NCI-H1105 treated with DMSO at 0.1 percent for 48 hours (cell line): ENCODE measurements around the gene CTBP1.

Source experiments
- DNase-seq: peaks from one replicate; lab custom pipeline; 2025; lab: John Stamatoyannopoulos, UW

Gene CTBP1

DNA sequence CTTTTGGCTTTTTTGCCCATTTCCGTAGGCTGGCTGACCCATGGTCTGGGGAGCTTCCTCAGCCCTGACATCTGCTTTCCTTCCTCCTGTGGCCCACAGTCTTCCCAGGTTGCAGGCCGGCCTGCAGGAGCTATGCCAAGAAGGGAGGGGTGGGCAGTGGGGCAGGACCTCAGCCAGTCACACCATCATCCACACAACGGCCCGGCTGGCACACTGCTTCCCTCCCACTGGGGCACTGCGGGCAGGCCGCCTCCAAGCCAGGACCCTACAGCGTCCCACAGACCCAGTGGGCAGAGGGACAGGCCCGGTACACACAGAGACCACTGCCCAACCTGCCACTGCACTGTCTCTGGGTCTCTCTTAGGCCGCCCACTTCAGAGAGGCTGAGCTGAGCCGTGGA lies 38.0 kb downstream of the CTBP1 start:
- no peak for DNase-seq

DNA sequence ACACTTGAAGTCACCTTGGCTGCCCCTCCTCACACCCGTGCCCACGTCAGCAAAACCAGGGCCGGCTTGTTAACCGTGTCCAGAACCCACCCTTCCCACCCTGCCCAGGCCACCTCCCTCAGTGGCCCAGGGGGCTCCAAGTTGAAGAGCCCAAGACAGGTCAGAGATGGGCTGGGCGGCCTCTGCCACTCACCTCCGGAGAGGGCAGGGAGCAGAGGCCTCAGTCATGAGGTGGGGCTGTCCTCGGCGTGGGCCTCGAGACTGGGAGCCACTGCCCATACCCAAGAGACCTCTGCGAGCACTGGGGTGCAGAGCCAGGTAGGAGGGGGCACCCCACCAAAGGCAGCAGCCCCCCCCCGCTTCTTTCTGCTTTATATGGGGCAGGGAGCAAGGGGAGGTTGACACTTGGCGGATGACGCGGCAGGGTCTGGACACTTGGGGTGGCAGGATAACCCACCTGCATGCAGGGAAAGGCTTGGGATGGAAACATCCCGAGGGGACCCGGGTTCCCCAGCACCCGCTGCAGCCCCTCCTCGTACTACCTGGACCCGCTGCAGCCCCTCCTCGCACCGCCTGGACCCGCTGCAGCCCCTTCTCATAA lies 38.6 kb downstream of the CTBP1 start:
- no peak for DNase-seq

DNA sequence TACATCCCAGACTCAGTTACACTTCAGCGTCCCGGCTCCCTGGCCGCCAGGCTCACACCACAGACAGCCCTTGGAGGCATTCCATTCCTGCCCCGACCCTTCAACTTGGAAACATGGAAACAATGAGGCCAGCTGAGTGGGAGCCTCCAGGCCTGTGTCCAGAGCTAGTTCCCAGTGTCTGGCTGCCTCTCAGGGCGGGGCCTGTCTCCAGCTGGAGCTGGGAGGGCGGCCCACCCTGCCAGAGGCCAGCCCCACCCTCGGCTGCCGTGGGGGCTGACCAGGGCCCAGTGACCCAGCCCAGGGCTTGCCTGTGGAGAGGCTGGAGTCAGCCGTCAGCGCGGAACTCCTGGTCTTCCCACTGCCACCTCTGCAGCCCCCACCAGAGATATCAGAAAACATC lies 39.1 kb downstream of the CTBP1 start:
- DNase-seq = no peak

DNA sequence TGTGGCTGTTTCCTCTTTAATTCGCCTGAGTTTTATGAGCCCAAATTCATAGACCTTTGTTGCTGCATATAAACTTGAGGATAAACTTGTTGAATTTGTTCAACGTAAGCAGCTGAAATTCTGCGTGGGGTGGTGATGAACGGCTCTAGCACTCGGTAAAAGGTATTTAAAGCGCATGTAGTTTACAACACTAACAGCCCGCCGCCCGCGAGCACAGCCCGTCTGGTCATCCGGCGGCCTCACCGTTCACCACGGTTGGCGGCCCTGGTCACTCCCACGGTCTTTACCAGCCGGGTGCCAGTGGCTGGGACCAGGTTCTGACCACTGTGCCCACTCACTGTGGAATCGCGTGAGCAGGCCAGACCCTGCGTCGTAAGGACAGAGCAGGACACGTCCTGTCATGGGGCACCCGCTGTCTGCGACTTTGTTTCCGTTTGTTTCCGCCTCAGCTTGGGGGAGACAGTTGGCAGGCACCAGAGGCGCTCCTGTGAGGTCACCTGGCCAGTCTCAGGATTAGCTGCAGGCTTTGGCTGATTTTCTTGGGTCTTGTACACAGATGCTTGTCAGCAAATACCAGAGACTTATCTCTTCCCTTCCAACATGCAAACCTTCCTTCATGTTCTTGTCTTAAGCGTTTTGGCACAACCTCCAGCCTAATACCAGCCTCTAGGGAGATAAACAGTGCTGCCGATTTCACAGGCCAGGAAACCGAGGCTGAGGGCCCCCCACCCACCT lies 39.8 kb downstream of the CTBP1 start:
- no peak for DNase-seq

DNA sequence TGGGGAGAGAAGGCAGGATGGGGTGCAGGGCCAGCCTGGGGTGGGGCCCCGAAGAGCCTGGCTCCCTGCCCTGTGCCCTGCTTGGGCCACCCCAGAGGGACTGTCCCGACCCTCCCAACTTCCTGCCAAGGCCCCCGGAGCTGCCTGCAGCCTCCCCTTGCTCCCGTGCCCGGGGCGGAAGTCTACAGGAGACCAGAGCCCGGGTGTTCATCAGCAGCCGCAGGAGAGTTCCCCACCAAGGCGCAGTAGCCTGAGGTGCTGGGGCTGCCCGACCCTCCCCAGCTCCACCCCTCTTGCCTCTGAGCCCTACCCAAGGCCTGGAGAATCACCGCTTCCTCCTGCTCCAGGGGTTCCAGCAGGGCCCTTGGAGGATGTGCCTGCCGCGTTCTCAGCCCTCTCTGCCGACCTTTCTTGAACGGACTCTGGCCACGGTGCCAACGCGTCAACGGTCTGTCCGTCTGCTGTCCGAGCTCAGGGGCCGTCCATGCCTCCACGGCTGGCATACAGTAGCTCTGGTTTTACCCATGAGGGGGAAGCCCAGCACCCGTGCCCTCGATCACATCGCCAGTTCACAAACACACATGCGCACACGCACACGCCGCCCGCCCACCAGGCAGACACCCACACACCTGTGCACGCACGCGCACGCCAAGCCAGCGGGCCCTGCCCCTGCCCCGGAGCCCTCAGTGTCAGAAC lies 40.5 kb downstream of the CTBP1 start:
- DNase-seq = no peak

DNA sequence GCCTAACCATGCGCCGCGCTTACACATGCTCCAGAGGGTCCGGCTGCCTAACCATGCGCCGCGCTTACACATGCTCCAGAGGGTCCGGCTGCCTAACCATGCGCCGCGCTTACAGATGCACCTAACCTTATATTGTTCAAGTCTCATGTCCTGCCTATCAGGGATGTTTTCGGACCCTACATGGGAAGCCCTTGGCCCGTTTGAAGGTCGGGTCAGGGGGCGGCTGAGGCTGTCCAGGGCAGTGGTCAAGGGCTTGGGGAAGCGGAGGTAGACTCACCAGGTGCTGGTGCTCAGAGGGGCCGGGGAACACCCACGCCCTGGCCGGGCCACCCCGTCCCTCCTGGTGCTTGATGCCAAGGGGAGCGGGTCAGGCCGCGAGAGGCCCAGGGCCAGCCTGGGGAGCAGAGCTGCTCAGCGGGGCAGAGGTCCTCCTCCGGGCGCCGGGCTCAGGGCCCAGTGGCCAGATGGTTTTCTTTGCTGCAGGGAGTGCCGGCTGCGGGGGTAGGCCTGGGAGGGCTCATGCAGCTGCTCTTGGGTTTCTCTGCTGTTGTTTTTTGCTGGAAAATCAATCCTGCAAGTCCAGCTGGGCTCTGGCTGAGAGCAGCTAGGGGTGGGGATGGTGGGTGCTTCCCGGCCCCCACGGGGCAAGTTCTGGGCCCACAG lies 41.2 kb downstream of the CTBP1 start:
- DNase-seq = no peak

DNA sequence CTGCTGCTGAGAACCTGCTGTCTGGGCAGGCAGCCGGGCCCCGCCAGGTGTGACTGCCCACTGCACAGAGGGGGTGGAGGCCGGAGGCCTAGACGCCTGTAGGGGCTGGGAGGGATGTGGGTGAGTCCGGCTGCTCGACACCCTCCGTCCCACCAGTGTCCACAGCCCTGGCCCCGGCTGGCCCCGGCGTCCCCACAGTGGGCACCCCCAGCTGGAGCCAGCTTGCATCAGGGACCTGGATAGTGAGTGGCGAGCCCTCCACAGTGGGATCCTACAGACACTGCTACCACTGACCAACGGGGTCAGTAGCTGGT lies 41.8 kb downstream of the CTBP1 start:
- no peak for DNase-seq

DNA sequence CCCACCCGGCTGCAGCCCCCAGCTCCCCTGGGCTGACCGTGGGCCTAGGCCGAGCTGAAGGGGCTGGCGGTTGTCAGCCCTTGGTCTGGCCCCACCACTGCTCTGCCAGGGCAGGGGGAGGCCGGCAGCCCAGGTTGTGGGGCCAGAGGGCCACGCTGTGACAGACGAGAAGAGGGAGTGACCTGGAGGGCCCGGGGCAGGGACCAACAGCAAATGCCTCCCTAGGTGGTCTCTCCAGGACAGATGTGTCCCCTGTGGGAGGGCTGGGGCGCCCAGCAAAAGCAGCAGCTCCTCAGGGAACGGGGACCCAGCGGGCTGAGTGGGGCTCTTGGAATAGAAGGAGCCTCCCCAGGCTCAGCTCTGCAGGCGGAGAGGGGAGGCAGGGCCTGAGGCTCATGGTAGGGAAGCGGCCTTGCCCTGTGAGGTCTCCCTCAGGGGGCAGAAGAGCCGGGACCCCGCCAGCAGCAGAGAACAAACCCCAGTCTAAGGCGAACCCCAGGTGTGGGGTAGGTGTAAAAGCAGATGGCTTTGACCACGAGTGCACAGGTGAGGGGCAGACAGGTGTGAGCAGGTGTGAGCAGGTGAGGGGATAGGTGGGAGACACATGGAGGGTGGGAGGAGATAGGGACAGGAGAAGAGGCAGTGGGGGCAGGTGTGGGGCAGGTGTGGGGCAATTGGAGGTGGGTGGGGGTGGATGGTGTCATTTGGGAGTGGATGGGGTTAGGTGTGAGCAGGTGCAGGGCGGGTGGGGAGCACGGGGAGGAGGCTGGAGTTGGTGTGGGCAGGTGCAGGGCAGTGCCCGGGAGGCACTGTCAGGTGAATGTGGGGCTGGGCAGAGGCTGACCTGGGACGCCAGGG lies 42.4 kb downstream of the CTBP1 start:
- DNase-seq = peak; percentile 0

DNA sequence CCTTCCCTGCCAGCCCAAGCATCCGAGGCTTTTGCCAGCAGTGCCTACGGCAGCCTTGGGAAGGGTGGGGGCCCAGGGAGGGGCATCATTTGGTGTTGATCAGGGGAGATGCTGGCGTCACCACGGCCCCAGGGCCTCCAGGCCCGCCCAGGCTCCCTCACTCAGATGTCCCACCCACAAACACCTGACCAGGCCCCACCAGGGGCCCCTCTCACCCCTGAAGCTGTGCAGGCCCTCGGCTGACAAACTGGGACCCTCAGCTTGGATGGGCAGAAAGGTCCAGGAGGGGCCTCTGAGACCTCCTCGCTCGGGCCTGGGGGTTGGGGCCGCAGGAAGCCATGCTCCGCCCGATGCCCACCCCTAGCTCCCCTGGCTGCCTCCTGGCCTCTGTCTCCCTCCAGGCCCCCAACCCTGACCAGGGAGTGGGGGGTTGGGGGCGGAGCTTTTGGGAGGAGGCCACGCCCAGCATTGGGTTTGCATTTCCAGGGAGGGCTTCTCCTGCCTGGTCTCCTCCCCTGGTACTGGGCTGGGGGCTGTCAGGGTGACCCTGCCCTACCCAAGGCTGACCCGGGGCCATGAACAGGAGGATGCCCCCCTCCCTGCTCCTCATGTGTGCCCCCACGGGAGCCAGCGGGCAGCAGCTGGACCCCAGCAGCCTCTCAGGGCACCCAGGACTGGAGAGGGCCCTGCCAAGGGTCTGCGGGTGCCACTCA lies 43.2 kb downstream of the CTBP1 start:
- DNase-seq = no peak

DNA sequence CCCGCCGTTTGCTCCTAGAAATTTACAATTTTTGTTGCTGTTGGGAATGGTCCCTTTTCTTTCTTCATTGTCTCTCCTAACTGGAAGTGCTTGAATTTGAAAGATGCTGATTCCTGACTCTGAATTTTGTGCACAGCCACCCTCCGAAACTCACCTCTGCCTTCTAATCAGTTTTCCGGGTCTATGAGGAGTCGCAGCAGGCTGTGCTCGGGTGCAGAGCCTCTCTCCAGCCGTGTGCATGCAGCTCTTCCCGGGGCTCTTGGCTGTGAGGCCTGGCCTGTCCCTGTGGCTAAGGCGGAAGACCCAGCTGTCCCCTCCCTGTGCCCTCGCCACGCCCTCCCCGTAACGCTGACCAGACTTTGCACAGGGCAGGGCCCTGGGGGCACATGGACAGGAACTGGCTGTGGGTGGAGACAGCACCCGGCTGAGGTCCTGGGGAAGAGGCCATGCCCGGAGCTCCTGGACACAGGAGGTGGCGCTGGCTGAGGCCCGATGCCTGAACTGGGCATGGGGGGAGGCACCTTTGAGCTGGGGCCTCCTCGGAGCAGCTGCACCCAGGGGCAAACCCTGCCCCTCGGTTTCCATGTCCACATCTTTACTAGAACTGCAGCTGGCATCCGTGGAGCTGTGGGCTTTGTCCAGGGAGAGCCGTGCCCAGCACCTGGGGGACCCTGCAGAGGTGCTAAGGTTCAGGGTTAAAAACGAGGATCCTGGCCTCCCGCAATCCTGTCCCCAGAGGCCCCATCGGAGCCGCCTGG lies 43.9 kb downstream of the CTBP1 start:
- DNase-seq = no peak

DNA sequence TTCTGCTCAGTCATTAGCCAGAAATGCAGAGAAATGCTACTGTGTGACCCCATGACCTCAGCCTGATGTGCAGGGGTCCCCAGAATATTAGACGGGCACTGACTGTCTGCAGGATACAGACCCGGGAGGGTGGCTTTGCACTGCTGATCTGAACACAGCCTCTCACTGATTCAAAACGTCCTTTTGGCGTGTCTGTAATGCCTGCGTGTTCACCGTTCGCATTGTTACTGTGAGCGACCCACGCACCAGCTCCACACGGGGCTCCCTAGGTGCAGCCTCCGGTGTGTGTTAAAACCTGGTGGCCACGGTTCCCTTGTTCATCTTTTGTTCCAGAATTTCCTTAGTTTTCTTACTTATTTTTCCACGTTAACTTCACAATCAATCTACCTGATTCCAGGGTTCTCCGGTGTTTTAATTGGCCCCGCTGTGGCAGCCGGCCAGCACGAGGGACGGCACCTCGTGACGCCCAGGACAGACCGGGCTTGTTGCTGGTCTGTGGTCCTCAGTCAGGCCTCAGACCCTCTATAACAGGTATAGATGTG lies 44.6 kb downstream of the CTBP1 start:
- no peak for DNase-seq

DNA sequence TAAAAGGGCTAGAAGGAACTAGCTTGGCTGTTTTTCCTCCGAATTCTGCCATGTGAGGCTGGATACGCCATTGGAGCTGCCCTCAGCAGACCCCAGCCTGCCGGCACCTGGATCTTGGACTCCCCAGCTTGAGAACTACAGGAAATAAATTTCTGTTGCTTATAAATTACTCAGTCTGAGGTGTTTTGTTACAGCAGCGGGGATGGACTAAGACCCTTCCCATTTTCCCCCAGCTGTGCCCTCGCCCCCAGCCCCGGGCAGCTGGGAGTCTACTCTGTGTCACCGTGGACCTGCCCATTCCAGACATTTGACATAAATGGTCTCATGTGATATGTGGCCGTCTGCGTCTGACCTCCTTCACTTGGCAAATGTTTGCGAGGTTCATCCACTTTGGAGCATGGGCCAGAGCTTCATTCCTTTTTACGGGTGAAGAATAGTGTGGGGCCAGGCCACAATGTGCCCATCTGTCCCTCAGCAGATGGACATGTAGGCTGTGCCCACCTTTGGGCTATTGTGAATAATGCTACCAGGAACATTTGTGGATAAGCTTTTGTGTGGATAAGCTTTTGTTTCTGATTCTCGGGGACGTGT lies 45.8 kb downstream of the CTBP1 start:
- DNase-seq = no peak

DNA sequence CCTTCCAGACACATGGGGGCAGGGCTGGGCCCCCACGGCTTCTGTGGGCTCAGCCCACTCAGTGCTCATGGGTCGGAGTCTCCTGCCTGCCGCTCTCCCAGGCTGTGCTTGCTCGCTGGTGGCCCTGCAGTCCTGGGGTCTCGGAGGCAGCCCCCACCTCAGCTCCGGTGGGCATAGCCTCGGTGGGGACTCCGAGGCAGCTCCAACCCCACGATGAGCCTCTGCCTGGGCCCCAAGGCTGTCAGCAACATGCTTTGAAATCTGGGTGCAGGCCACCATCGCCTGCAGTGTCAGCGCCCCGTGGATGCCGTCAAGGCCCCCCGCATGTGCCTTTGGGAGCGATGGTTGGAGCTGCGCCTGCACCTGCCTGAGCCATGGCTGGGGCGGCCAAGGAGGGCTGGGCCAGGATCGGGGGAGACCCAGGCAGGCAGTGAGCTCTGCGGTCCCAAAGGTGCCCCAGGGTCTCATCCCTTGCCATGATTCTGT lies 46.4 kb downstream of the CTBP1 start:
- no peak for DNase-seq

DNA sequence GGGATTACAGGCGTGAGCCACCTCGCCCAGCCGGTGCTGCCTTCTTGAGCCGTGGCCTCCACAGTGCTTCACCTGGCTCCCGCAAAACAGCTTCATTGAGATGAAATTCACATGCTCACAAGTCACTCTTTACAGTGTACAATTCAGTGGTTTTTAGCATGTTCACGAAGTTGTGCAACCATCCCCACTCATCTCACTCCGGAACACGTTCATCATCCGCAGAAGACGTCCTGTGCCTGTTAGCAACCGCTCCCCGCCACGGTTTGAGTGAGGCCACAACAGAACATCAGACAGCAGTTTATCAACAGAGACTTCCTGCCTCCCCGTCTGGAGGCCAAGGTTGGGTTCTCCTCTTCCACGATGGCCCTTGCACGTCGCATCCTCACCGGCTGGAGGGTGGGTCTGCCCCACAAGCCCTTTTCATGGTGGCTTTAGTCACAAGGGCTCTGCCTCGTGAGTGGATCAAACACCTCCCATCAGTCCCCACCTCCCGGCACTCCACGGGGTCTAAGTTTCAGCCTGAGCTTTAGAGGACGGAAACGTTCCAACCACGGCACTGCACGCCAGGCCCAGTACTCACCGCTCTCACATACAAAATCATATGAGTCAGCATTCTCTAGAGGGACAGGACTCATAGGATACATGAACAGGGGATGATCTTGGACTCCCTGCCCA lies 46.9 kb downstream of the CTBP1 start:
- no peak for DNase-seq

DNA sequence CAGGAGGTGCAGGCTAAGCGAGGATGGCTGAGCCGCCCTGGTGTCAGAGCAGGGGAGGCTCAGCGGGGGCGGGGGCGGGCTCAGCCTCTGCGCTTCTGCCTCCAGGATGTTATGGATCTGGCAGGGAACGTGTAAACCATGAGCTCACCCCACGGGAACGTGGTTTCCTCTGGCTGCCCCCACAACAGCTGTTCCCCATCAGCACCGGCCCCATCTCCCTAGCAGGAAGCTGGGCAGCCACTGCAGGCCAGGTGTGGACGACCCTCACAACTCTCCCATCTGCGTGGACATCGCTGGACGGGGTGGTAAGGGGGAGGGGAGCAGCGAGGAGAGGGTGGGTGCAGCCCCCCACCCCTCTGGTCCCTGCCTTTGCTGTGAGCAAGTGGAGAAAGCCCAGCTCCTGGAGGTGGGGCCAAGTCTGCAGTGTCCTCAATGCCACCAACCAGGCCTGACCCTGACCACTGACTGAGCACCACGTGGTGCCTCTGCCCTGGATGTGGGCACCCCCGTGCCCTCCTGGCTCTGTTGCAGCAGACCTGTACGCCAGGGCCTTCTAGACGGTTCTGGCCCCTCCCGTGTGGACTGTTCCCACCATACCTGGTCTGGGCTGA lies 48.4 kb downstream of the CTBP1 start:
- DNase-seq = no peak

DNA sequence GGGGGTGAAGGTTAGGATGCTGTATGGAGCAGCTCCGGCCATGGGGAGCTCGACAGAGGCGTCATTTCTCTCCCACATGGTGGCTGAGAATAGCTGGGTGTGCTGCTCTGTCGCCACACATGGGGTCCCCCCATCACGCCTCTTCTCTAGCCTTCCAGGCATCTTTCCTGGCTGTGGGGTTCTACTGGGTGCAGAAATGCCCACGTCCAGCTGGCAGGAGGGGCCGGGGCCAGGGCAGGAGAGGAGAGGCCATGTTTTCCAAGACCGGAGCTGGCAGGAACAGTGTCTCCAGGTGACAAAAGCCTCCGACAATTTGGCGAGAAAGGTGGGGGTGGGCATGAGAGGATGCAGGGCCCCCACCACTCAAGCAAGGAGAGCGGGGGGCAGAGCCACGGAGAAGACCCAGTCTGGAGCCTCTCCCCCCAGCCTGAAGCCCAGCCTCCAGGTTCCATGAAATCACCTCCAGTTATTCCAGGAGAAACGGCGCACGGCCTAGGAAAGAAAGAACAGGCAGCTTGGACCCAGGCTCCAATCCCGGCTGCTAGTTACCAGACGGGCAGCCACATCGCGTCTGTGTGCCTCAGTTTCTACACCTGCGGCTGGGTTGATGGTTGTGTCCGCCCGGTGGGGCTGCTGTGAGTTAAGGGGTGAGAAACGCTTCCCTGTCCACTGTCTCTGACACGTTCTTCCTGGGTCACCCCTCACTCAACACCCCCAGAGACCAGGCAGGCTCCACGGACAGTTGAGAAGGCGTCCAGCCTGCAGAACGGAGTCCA lies 49.2 kb downstream of the CTBP1 start:
- no peak for DNase-seq

DNA sequence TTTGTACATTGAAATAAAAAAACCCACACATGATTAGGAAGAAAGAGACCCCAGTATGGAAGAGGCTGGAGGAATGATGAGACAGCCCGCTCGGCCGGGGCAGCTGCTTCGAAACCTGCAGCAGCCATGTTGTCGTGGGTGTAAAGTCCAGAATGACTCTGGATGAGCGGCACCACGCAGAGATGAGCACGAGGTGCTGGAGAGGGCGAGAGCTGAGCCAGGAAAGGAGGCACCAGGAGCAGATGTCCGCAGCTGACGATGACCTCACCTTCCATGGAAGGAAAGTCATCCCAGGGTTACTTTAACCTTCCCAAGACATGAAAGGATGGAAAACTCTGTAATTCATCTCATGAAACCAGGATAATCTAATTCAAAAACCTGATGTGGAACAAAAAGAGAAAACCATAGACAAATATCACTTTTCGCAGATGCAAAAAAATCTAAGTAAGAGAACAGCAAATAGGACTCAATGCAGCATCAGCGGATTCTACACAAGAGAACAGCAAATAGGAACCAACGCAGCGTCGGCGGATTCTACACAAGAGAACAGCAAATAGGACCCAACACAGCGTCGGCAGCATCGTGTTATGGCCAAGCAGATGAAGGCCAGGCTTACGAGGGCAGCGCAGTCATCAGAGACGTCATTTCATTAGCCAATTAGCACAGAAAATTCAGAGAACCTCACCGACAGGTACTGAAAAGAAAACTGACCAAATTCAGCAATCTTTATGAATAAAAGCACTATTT lies 50.7 kb downstream of the CTBP1 start:
- DNase-seq = no peak
